ENCODE data around the gene PIP4P1. TPM values are rescaled to one million over a fixed set of nuclear protein-coding genes. Genes with fewer than 3 reads are reported as not detected.
"Not testable (repeated sequence)": the region's sequence is repeated elsewhere in the genome, so short reads cannot be mapped to it uniquely, and the experiment has no call there.

The PIP4P1 gene
- polyA plus RNA-seq, 1 donor = 21.0 TPM

- DNase-seq (ENCODE audit: low read depth) = no peak
Observed at GRCh38 chr14:20477211-20477876, 16.1 kb upstream of the PIP4P1 start.

GRCh38 chr14:20476776-20477175, 15.5 kb upstream of the PIP4P1 start:
- no peak for DNase-seq (ENCODE audit: low read depth)

GRCh38 chr14:20472536-20473169, 11.4 kb upstream of the PIP4P1 start:
- no peak for DNase-seq (ENCODE audit: low read depth)

- no peak for DNase-seq (ENCODE audit: low read depth)
Observed at GRCh38 chr14:20470603-20470901, 9.3 kb upstream of the PIP4P1 start.

GRCh38 chr14:20469890-20470602, 8.8 kb upstream of the PIP4P1 start:
- DNase-seq (ENCODE audit: low read depth) = no peak

GRCh38 chr14:20469242-20469889, 8.1 kb upstream of the PIP4P1 start, which contains the start of gene PNP:
PNP (plus strand) TSS chr14:20469406; CDS start chr14:20469525, 119 bp downstream.
- DNase-seq (ENCODE audit: low read depth) = peak; percentile 35

GRCh38 chr14:20468764-20469241, 7.6 kb upstream of the PIP4P1 start:
- DNase-seq (ENCODE audit: low read depth) = no peak

- no peak for DNase-seq (ENCODE audit: low read depth)
Observed at GRCh38 chr14:20460458-20461224, 593 bp downstream of the PIP4P1 start.

- no peak for DNase-seq (ENCODE audit: low read depth)
Observed at GRCh38 chr14:20458031-20458789, 3.0 kb downstream of the PIP4P1 start.

- no peak for DNase-seq (ENCODE audit: low read depth)
Observed at GRCh38 chr14:20456971-20457370, 4.3 kb downstream of the PIP4P1 start.

- DNase-seq (ENCODE audit: low read depth) = no peak
Observed at GRCh38 chr14:20455355-20456300, 5.6 kb downstream of the PIP4P1 start.

GRCh38 chr14:20454516-20455354, 6.5 kb downstream of the PIP4P1 start, which contains the start of the genes APEX1 and OSGEP:
APEX1 (plus strand) TSS chr14:20455226; CDS start chr14:20455646, 420 bp downstream.
OSGEP (minus strand) TSS chr14:20454812; CDS start chr14:20454683, 129 bp downstream.
- DNase-seq (ENCODE audit: low read depth) = peak; percentile 97

GRCh38 chr14:20452831-20453230, 8.4 kb downstream of the PIP4P1 start:
- DNase-seq (ENCODE audit: low read depth) = not testable (repeated sequence)

- DNase-seq (ENCODE audit: low read depth) = no peak
Observed at GRCh38 chr14:20446889-20447288, 14.3 kb downstream of the PIP4P1 start.

GRCh38 chr14:20443650-20444049, 17.6 kb downstream of the PIP4P1 start:
- DNase-seq (ENCODE audit: low read depth) = not testable (repeated sequence)

- DNase-seq (ENCODE audit: low read depth) = no peak
Observed at GRCh38 chr14:20441461-20441860, 19.8 kb downstream of the PIP4P1 start.

- no peak for DNase-seq (ENCODE audit: low read depth)
Observed at GRCh38 chr14:20440882-20441281, 20.4 kb downstream of the PIP4P1 start.

GRCh38 chr14:20440465-20440864, 20.8 kb downstream of the PIP4P1 start:
- DNase-seq (ENCODE audit: low read depth) = no peak
